Lower leg skin (tissue), 4 donors: ENCODE results near the gene SNF8. TPM values are rescaled to one million over a fixed set of nuclear protein-coding genes. Genes with fewer than 3 reads are reported as not detected.

Experiments
- DNase-seq, 2 donors: peaks; one replicate each; pipeline ENCODE4 v3.0.0-alpha.2; 2019; ENCODE audit warnings: low spot score in 2 of 2
- H3K4me3 ChIP-seq: fragments of 200-600 bp; sonication (generic); 2 replicates; pipeline ENCODE4 v1.5.1; 2017; ENCODE audit warnings: mild to moderate bottlenecking, low read depth; ENCODE audit not compliant: poor library complexity, severe bottlenecking
- POLR2A ChIP-seq, 2 donors: fragments of 450-650 bp; IDR thresholded peaks; one replicate each; pipeline ENCODE4 v1.6.1; 2016 to 2017; ENCODE audit warnings: antibody characterized with exemption in 2 of 2, mild to moderate bottlenecking in 1 of 2, moderate library complexity in 1 of 2
- WGBS, 2 donors: methylation state at CpG; one replicate each; pipeline ENCODE4 v1.1.5; 2018; 5-methylcytosine and 5-hydroxymethylcytosine counted together
- intact Hi-C: fragments of 100-400 bp; cut with DNase I; formaldehyde crosslinking; loops from one replicate; pipeline ENCODE4 v1.15.0; 2023; ENCODE audit warnings: low total_unique reads
- total RNA-seq, 4 donors: library from RNA; depleted of rRNA; stranded (reverse); fragments of >200 nt; gene quantifications; one replicate each; pipeline ENCODE4 v1.1.0, GENCODE V29; 2016
- TF ChIP-seq, protein P1 (sequence below), 3 donors: fragments of 450-650 bp; IDR thresholded peaks; one replicate each; pipeline ENCODE4 v1.5.1; 2016; ENCODE audit warnings: antibody characterized with exemption in 3 of 3, mild to moderate bottlenecking in 3 of 3, moderate library complexity in 2 of 3

SNF8 gene
- total RNA-seq, 4 donors from 2014 or later = 45.5 to 88.7 (median 80.3) TPM

DNA sequence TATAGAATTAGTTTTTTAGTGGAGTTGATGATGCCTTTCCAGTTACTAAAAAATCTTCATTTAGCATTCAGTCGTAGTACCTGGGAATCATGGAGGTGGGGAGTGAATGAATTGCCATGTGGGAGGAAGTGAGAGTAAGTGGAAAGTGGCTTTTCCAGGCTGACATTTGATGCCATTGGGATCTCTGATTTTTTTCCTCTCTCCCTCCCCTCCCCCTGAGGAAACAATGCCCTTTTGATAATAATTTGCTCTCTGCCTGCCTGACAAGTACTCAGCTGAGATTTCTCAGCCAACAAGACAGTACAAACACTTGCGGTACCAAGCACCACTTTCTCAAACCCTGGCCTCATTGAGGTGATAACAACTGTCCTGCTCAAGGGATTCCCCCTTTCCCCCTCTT is 34.3 kb downstream of the SNF8 start:
- no peak overlapping the region for H3K4me3 ChIP-seq
- no peak for TF ChIP-seq POLR2A (IDR thresholded peaks at IDR 0.05)
- TF ChIP-seq, protein P1, sequence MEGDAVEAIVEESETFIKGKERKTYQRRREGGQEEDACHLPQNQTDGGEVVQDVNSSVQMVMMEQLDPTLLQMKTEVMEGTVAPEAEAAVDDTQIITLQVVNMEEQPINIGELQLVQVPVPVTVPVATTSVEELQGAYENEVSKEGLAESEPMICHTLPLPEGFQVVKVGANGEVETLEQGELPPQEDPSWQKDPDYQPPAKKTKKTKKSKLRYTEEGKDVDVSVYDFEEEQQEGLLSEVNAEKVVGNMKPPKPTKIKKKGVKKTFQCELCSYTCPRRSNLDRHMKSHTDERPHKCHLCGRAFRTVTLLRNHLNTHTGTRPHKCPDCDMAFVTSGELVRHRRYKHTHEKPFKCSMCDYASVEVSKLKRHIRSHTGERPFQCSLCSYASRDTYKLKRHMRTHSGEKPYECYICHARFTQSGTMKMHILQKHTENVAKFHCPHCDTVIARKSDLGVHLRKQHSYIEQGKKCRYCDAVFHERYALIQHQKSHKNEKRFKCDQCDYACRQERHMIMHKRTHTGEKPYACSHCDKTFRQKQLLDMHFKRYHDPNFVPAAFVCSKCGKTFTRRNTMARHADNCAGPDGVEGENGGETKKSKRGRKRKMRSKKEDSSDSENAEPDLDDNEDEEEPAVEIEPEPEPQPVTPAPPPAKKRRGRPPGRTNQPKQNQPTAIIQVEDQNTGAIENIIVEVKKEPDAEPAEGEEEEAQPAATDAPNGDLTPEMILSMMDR (IDR thresholded peaks at IDR 0.05) = no peak
- DNase-seq = no peak
- intact Hi-C loops = no loop called here
- 56 to 59% methylated on average over 2 of the region's 2 CpGs for WGBS, 2 donors

DNA sequence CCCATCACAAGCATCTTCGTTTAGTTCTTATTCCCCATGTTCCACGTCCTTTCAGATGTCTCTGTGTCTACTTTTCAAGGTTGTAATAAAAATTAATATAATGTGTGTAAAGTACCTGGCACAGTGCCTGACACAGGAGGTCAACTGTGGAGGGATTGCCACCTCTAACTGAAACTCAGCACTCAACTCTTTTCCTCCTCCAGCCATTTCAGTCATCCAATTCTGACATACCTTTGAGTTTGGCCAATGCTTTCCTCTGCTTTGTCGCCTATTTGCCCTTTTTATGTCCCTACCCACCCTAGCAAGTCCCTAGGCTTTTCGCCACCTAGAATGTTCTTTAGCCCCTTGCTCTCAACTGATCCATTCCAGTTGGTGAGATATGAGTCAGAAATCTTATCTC is 34.9 kb downstream of the SNF8 start:
- H3K4me3 ChIP-seq = no peak overlapping the region
- intact Hi-C loops = no loop called here
- WGBS, 2 donors = 50 to 58% methylated on average over 4 of the region's 4 CpGs
- TF ChIP-seq, protein P1 (IDR thresholded peaks at IDR 0.05) = no peak
- no peak for DNase-seq

DNA sequence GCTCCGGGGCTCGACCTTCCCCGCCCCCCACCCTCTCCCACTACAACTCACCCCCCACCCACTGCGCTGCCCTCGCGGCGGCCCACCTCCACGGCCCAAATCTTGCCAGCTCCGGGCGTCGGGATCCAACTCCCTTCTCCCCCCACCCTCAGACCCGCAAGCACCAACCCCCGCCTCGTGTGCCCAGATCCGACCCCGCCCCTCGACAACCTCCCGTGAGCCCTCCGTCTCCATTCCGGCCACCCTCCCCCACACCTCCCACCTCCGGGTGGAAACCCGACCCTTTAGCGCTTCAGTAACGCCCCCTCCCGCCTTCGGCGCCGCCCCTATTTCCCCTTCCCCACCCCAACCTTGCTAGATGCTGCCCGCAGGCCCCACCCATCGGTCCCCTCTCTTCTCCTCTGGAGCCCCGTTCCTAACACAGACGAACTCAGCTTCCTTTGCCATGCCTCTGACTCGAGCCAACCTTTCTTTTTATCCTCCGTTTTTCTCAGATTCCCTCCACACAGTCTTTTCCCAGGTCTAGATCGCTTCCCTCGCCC is 35.7 kb downstream of the SNF8 start:
- TF ChIP-seq, protein P1 (IDR thresholded peaks at IDR 0.05) = no peak
- TF ChIP-seq POLR2A (IDR thresholded peaks at IDR 0.05) = no peak
- intact Hi-C loops = no loop called here
- WGBS, 2 donors = 1% methylated on average over 33 to 35 of the region's 36 CpGs
- peak; percentile 68 to 94 for DNase-seq
- H3K4me3 ChIP-seq = peak overlapping the region; percentile 69

DNA sequence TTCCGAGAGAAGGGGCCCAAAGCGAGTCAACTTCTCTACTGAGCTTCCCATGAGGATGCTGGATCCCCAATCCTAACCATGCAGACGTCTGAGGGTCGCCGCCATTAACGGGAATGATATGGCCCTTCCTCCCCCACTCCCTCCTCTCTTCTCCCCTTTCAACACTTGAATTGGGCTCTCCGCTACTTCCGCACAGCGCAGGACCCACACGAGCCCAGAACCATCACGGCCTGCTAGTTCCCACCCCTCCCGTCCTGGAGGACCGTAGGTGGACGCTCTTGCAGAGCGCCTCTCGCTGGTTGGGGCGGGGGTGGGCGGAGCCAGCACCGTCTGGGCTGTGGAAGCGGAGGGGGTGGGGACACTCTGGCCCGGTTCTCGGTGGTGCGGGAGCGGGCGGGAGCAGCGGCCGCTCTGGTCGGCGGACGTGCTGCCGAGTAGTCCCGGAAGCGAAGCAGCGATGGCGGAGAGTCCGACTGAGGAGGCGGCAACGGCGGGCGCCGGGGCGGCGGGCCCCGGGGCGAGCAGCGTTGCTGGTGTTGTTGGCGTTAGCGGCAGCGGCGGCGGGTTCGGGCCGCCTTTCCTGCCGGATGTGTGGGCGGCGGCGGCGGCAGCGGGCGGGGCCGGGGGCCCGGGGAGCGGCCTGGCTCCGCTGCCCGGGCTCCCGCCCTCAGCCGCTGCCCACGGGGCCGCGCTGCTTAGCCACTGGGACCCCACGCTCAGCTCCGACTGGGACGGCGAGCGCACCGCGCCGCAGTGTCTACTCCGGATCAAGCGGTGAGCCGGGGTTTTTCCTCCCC is 36.4 kb downstream of the SNF8 start, which contains the start of gene UBE2Z:
Gene UBE2Z (plus strand): TSS at position 361 of the 797 bp plus-strand sequence. CDS start 97 bp downstream, at position 458.
- 0 to 1% methylated on average over 52 to 68 of the region's 81 CpGs for WGBS, 2 donors
- intact Hi-C loops = no loop called here
- H3K4me3 ChIP-seq = peak within 1 kb of the TSS; percentile 69
- peak; percentile 89 to 97 for DNase-seq
- TF ChIP-seq, protein P1 (IDR thresholded peaks at IDR 0.05) = peak in 1 of 3 donors; percentile 16
- peak in 1 of 2 donors; percentile 13 for TF ChIP-seq POLR2A (IDR thresholded peaks at IDR 0.05)

DNA sequence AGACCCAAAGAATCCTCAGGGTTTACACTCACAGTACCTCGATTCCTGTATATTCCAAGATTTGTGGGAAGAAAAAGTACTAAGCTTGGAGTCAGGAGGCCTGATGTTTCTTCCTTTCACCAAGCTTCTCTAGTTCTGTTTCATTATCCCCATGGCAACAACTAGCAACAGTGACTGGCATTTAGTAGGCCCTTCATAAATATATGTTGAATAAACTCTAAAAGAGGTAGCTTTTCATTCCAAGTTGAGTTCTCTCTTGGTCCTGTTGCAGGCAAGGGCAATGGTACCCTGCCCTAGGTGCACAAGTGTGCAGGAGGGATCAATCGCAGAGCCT is 37.0 kb downstream of the SNF8 start:
- no peak for TF ChIP-seq POLR2A (IDR thresholded peaks at IDR 0.05)
- TF ChIP-seq, protein P1 (IDR thresholded peaks at IDR 0.05) = no peak
- intact Hi-C loops = no loop called here
- DNase-seq = no peak
- H3K4me3 ChIP-seq = peak overlapping the region; percentile 69
- 39% methylated on average over 2 of the region's 2 CpGs for WGBS, 2 donors
